PC-3 (cell line): ENCODE data around the gene SLC12A9. TPM values are rescaled to one million over a fixed set of nuclear protein-coding genes. Genes with fewer than 3 reads are reported as not detected.

Experiments
- microRNA-seq: library from miRNA; unstranded; fragments of <30 nt; microRNA quantifications from one replicate; pipeline ENCODE4 v1.1.0, GENCODE V29; 2020; ENCODE audit not compliant: unreplicated experiment
- total RNA-seq: library from RNA; depleted of rRNA; stranded (reverse); fragments of >200 nt; gene quantifications from 2 replicates; pipeline ENCODE4 v1.2.3, GENCODE V29; 2014; rRNA removed

Gene SLC12A9
- total RNA-seq, 1 experiment from 2014 or later = 31.2 TPM

Small RNA genes lying within 50 kb of the gene (microRNA-seq; reads per million reads assigned to microRNA genes)
- gene MIR6875 = not detected

Other genes with a start within 250 kb of the SLC12A9 start
- gene MOSPD3, start 240.2 kb upstream of the SLC12A9 start, total RNA-seq = 9.4 and 19.4 TPM in 2 replicates
- not detected in 2 replicates for gene TFR2, start 211.2 kb upstream of the SLC12A9 start, total RNA-seq
- gene ACTL6B, start 196.3 kb upstream of the SLC12A9 start, total RNA-seq = not detected in 2 replicates
- 164 and 227 TPM in 2 replicates for gene GNB2, start 179.0 kb upstream of the SLC12A9 start, total RNA-seq
- gene GIGYF1, start 158.5 kb upstream of the SLC12A9 start, total RNA-seq = 25.9 and 26.6 TPM in 2 replicates
- gene POP7, start 146.6 kb upstream of the SLC12A9 start, total RNA-seq = 151 and 154 TPM in 2 replicates
- not detected in 2 replicates for gene EPO, start 132.2 kb upstream of the SLC12A9 start, total RNA-seq
- gene ZAN, start 119.1 kb upstream of the SLC12A9 start, total RNA-seq = not detected in 2 replicates
- gene EPHB4, start 25.2 kb upstream of the SLC12A9 start, total RNA-seq = 104 and 150 TPM in 2 replicates
- gene TRIP6, start 14.7 kb downstream of the SLC12A9 start, total RNA-seq = 11.3 and 14.6 TPM in 2 replicates
- 177 and 268 TPM in 2 replicates for gene SRRT, start 22.4 kb downstream of the SLC12A9 start, total RNA-seq
- gene UFSP1, start 37.0 kb downstream of the SLC12A9 start, total RNA-seq = 10.5 and 14.6 TPM in 2 replicates
- 0.40 and 1.3 TPM in 2 replicates for gene ACHE, start 43.2 kb downstream of the SLC12A9 start, total RNA-seq
- 0.11 and 0.46 TPM in 2 replicates for gene MUC3A, start 96.8 kb downstream of the SLC12A9 start, total RNA-seq
- 0.18 and 0.69 TPM in 2 replicates for gene MUC12, start 116.9 kb downstream of the SLC12A9 start, total RNA-seq
- gene MUC17, start 167.4 kb downstream of the SLC12A9 start, total RNA-seq = not detected in 2 replicates
- 10.6 and 14.8 TPM in 2 replicates for gene TRIM56, start 232.8 kb downstream of the SLC12A9 start, total RNA-seq